Gastrocnemius medialis (tissue), 4 donors: ENCODE measurements around the gene DDA1. TPM values are rescaled to one million over a fixed set of nuclear protein-coding genes. Genes with fewer than 3 reads are reported as not detected.

Experiments used
- ATAC-seq, 2 donors: fragments of 150-250 bp; one replicate each; pipeline ENCODE4 v1.9.1; 2016
- DNase-seq, 2 donors: peaks; one replicate each; pipeline ENCODE4 v3.0.0-alpha.2; 2019
- H3K27ac ChIP-seq, 4 donors: fragments of 200-600 bp; sonication (generic); 1 replicate in 1 of 4; 2 replicates in 3 of 4; pipeline ENCODE4 v1.5.1; 2016 to 2018; ENCODE audit warnings: mild to moderate bottlenecking in 2 of 4, moderate library complexity in 1 of 4
- H3K27me3 ChIP-seq, 3 donors: fragments of 200-600 bp; sonication (generic) in 2 of 3; 1 replicate in 1 of 3; 2 replicates in 2 of 3; pipeline versions ENCODE4 v1.5.1 to v1.6.0; 2016 to 2019; ENCODE audit warnings: mild to moderate bottlenecking in 1 of 3, moderate library complexity in 1 of 3
- H3K36me3 ChIP-seq, 2 donors: fragments of 200-600 bp; sonication (generic) in 1 of 2; one replicate each; pipeline ENCODE4 v1.5.1; 2017 to 2018
- H3K4me1 ChIP-seq, 2 donors: fragments of 200-600 bp; sonication (generic) in 1 of 2; one replicate each; pipeline ENCODE4 v1.5.1; 2016 to 2017; ENCODE audit warnings: mild to moderate bottlenecking in 2 of 2
- H3K4me3 ChIP-seq, 4 donors: fragments of 200-600 bp; sonication (generic) in 3 of 4; 1 replicate in 1 of 4; 2 replicates in 3 of 4; pipeline ENCODE4 v1.5.1; 2016 to 2019; ENCODE audit warnings: mild to moderate bottlenecking in 2 of 4
- H3K9me3 ChIP-seq, 3 donors: fragments of 200-600 bp; sonication (generic) in 2 of 3; 1 replicate in 1 of 3; 2 replicates in 2 of 3; pipeline ENCODE4 v1.5.1; 2016 to 2019
- CTCF ChIP-seq, 5 experiments: fragments of 450-650 bp in 3 of 5; fragments of 200-600 bp in 2 of 5; sonication (generic) in 2 of 5; IDR thresholded peaks in 4 of 5; conservative IDR thresholded peaks in 1 of 5; 1 replicate in 4 of 5; 2 replicates in 1 of 5; pipeline ENCODE4 v1.5.1; 2016 to 2019; ENCODE audit warnings: antibody characterized with exemption in 5 of 5, mild to moderate bottlenecking in 3 of 5, moderate library complexity in 3 of 5
- POLR2A ChIP-seq, 2 donors: fragments of 450-650 bp; IDR thresholded peaks; one replicate each; pipeline ENCODE4 v1.6.1; 2017; ENCODE audit warnings: antibody characterized with exemption in 2 of 2, mild to moderate bottlenecking in 2 of 2, moderate library complexity in 2 of 2
- in situ Hi-C, 4 donors: fragments of 200-750 bp; cut with MboI; loops; one replicate each; pipeline versions ENCODE4 v1.15.0 to v1.8.0; 2017; ENCODE audit warnings: low sequenced_read_pairs in 4 of 4
- intact Hi-C: fragments of 100-400 bp; cut with DNase I; formaldehyde crosslinking; loops from one replicate; pipeline ENCODE4 v1.15.1; 2023; ENCODE audit warnings: low total_unique reads
- total RNA-seq, 4 donors: library from RNA; depleted of rRNA; stranded (reverse); fragments of >200 nt; gene quantifications; one replicate each; pipeline versions ENCODE4 v1.1.0 to v1.2.3, GENCODE V29; 2016

The DDA1 gene
- total RNA-seq, 4 donors from 2014 or later: 18.7 to 40.0 (median 27.0) TPM

- Histone ChIP-seq H3K27me3 (no peaks in the 10 kb centered on the region), H3K4me3 (peak within 1 kb of the TSS; percentile 86 to 93 (median 86)), H3K36me3 (no peaks in the 10 kb centered on the region), H3K27ac (peak within 1 kb of the TSS; percentile 92 to 94 (median 94)), H3K4me1 (peaks cover 35 to 42% of the 10 kb centered on the region in 2 donors), H3K9me3 (no peaks in the 10 kb centered on the region)
- peak; percentile 76 to 91 (median 83) for TF ChIP-seq CTCF (IDR thresholded peaks at IDR 0.05 in 4 of 5, conservative IDR thresholded peaks at IDR 0.05 in 1 of 5)
- TF ChIP-seq POLR2A (IDR thresholded peaks at IDR 0.05): peak; percentile 84 to 91
- in situ Hi-C loops: no loop called here
- ATAC-seq: peak; percentile 78 to 82
- peak; percentile 97 to 98 for DNase-seq
- intact Hi-C loops: loop anchor here (1.0 kb wide), 2 partner anchors 42 to 88 kb away; partner anchors contain the start of gene USE1
Observed at GRCh38 chr19:17303167-17303939, 6.0 kb upstream of the DDA1 start, which contains the start of gene ABHD8. Gene ABHD8, minus strand, starts transcription at chr19:17303425. Its CDS starts 1,809 bp downstream, at chr19:17301616.

- no peaks in the 10 kb centered on the region for H3K9me3 ChIP-seq
- intact Hi-C loops (loop anchor here (1.0 kb wide), 2 partner anchors 43 to 89 kb away; partner anchors contain the start of gene USE1), in situ Hi-C loops (no loop called here)
- DNase-seq (no peak), ATAC-seq (no peak)
- no peak for TF ChIP-seq CTCF (IDR thresholded peaks at IDR 0.05 in 4 of 5, conservative IDR thresholded peaks at IDR 0.05 in 1 of 5)
- TF ChIP-seq POLR2A (IDR thresholded peaks at IDR 0.05): no peak
- peak overlapping the region; percentile 92 to 94 (median 94) for H3K27ac ChIP-seq
- no peaks in the 10 kb centered on the region for H3K36me3 ChIP-seq
- peaks cover 35 to 42% of the 10 kb centered on the region in 2 donors for H3K4me1 ChIP-seq
- peak overlapping the region in 3 of 4 donors; percentile 86 for H3K4me3 ChIP-seq
- no peaks in the 10 kb centered on the region for H3K27me3 ChIP-seq
Observed at GRCh38 chr19:17303940-17304267, 5.5 kb upstream of the DDA1 start.

GRCh38 chr19:17304386-17305215, 4.8 kb upstream of the DDA1 start:
- ATAC-seq (no peak), DNase-seq (no peak)
- Histone ChIP-seq H3K27ac (peak overlapping the region; percentile 92 to 94 (median 94)), H3K36me3 (no peaks in the 10 kb centered on the region), H3K27me3 (no peaks in the 10 kb centered on the region), H3K4me1 (peaks cover 35 to 42% of the 10 kb centered on the region in 2 donors), H3K4me3 (peak overlapping the region; percentile 64 to 83 (median 72)), H3K9me3 (no peaks in the 10 kb centered on the region)
- in situ Hi-C loops: no loop called here
- TF ChIP-seq CTCF (IDR thresholded peaks at IDR 0.05 in 4 of 5, conservative IDR thresholded peaks at IDR 0.05 in 1 of 5): no peak
- TF ChIP-seq POLR2A (IDR thresholded peaks at IDR 0.05): no peak
- intact Hi-C loops: loop anchor here (1.0 kb wide), 3 partner anchors 37 to 229 kb away; partner anchors contain the start of genes BABAM1, HAUS8 and MYO9B

- ATAC-seq (no peak), DNase-seq (no peak)
- Histone ChIP-seq H3K4me3 (peak overlapping the region; percentile 64 to 83 (median 72)), H3K27ac (peak overlapping the region; percentile 92 to 94 (median 94)), H3K27me3 (no peaks in the 10 kb centered on the region), H3K4me1 (peaks cover 38 to 47% of the 10 kb centered on the region in 2 donors), H3K9me3 (no peaks in the 10 kb centered on the region), H3K36me3 (no peaks in the 10 kb centered on the region)
- intact Hi-C loops: loop anchor here (1.0 kb wide), 3 partner anchors 38 to 230 kb away; partner anchors contain the start of genes BABAM1, HAUS8 and MYO9B
- TF ChIP-seq POLR2A (IDR thresholded peaks at IDR 0.05): no peak
- TF ChIP-seq CTCF (IDR thresholded peaks at IDR 0.05 in 4 of 5, conservative IDR thresholded peaks at IDR 0.05 in 1 of 5): no peak
- in situ Hi-C loops: no loop called here
Observed at GRCh38 chr19:17305216-17305516, 4.2 kb upstream of the DDA1 start.
